Measurements from ENCODE around the gene ADCK2.
"Not testable (repeated sequence)": the region's sequence is repeated elsewhere in the genome, so short reads cannot be mapped to it uniquely, and the experiment has no call there.

Gene ADCK2

GRCh38 chr7:140672382-140673062 lies at the start of gene ADCK2:
TSS of gene ADCK2 (plus strand) at chr7:140672945. CDS start at chr7:140673331, 386 bp downstream.
- DNase-seq (ENCODE audit: low spot score), result peak; percentile 59

- DNase-seq (ENCODE audit: low spot score), result no peak
These were observed 48.8 kb upstream of the ADCK2 start for GRCh38 chr7:140623980-140624379.

- no peak for DNase-seq (ENCODE audit: low spot score)
These were observed 48.2 kb upstream of the ADCK2 start for GRCh38 chr7:140624392-140625191.

- not testable (repeated sequence) for DNase-seq (ENCODE audit: low spot score)
These were observed 47.6 kb upstream of the ADCK2 start for GRCh38 chr7:140625192-140625558.

- DNase-seq (ENCODE audit: low spot score), result no peak
These were observed 46.6 kb upstream of the ADCK2 start for GRCh38 chr7:140625908-140626868.

GRCh38 chr7:140631021-140631420 lies 41.7 kb upstream of the ADCK2 start:
- DNase-seq (ENCODE audit: low spot score), result no peak

- DNase-seq (ENCODE audit: low spot score), result no peak
These were observed 41.1 kb upstream of the ADCK2 start for GRCh38 chr7:140631602-140632001.

- no peak for DNase-seq (ENCODE audit: low spot score)
These were observed 37.4 kb upstream of the ADCK2 start for GRCh38 chr7:140635345-140635744.

- no peak for DNase-seq (ENCODE audit: low spot score)
These were observed 36.9 kb upstream of the ADCK2 start for GRCh38 chr7:140635816-140636215.

GRCh38 chr7:140637400-140637799 lies 35.3 kb upstream of the ADCK2 start:
- DNase-seq (ENCODE audit: low spot score), result no peak

- no peak for DNase-seq (ENCODE audit: low spot score)
These were observed 34.5 kb upstream of the ADCK2 start for GRCh38 chr7:140638173-140638791.

GRCh38 chr7:140639366-140640053 lies 33.2 kb upstream of the ADCK2 start:
- no peak for DNase-seq (ENCODE audit: low spot score)

GRCh38 chr7:140640060-140640637 lies 32.6 kb upstream of the ADCK2 start:
- DNase-seq (ENCODE audit: low spot score), result no peak

- DNase-seq (ENCODE audit: low spot score), result no peak
These were observed 31.8 kb upstream of the ADCK2 start, which contains the start of gene DENND2A for GRCh38 chr7:140640727-140641523. TSS of gene DENND2A (minus strand) at chr7:140640813. CDS start at chr7:140602397, 38,416 bp downstream.

GRCh38 chr7:140641524-140642195 lies 31.1 kb upstream of the ADCK2 start:
- no peak for DNase-seq (ENCODE audit: low spot score)

- DNase-seq (ENCODE audit: low spot score), result no peak
These were observed 29.3 kb upstream of the ADCK2 start for GRCh38 chr7:140643416-140643815.

- DNase-seq (ENCODE audit: low spot score), result not testable (repeated sequence)
These were observed 28.0 kb upstream of the ADCK2 start for GRCh38 chr7:140644761-140645160.

GRCh38 chr7:140645166-140645900 lies 27.4 kb upstream of the ADCK2 start:
- DNase-seq (ENCODE audit: low spot score), result no peak
